ENCODE data around the gene SLC9A6. TPM values are rescaled to one million over a fixed set of nuclear protein-coding genes. Genes with fewer than 3 reads are reported as not detected.
"Not testable (repeated sequence)": the region's sequence is repeated elsewhere in the genome, so short reads cannot be mapped to it uniquely, and the experiment has no call there.

SLC9A6 gene
- total RNA-seq, 1 donor from 2014 or later: 21.4 TPM

GRCh38 chrX:136025091-136025490 is 39.9 kb downstream of the SLC9A6 start:
- ATAC-seq (no peak), DNase-seq (ENCODE audit: low spot score) (no peak)
- intact Hi-C loops (cut with DNase I): no loop called here

GRCh38 chrX:136028383-136028984 is 43.2 kb downstream of the SLC9A6 start:
- intact Hi-C loops (cut with DNase I): no loop called here
- DNase-seq (ENCODE audit: low spot score): no peak
- ATAC-seq: peak; percentile 70

GRCh38 chrX:136029766-136030165 is 44.5 kb downstream of the SLC9A6 start:
- DNase-seq (ENCODE audit: low spot score) (no peak), ATAC-seq (no peak)
- intact Hi-C loops (cut with DNase I): no loop called here

- ATAC-seq (peak; percentile 90), DNase-seq (ENCODE audit: low spot score) (peak; percentile 72)
- intact Hi-C loops (cut with DNase I): no loop called here
These were observed 45.3 kb downstream of the SLC9A6 start for GRCh38 chrX:136030303-136031191.

- no peak for DNase-seq (ENCODE audit: low spot score)
- intact Hi-C loops (cut with DNase I): no loop called here
- no peak for ATAC-seq
These were observed 46.4 kb downstream of the SLC9A6 start for GRCh38 chrX:136031626-136032025.

GRCh38 chrX:136032370-136032769 is 47.1 kb downstream of the SLC9A6 start:
- DNase-seq (ENCODE audit: low spot score) (no peak), ATAC-seq (no peak)
- intact Hi-C loops (cut with DNase I): no loop called here

- intact Hi-C loops (cut with DNase I): no loop called here
- ATAC-seq (no peak), DNase-seq (ENCODE audit: low spot score) (no peak)
These were observed 49.4 kb downstream of the SLC9A6 start for GRCh38 chrX:136034668-136035067.

- ATAC-seq: no peak
- intact Hi-C loops (cut with DNase I): no loop called here
- no peak for DNase-seq (ENCODE audit: low spot score)
These were observed 50.4 kb downstream of the SLC9A6 start for GRCh38 chrX:136035663-136036062.

- DNase-seq (ENCODE audit: low spot score): no peak
- no peak for ATAC-seq
- intact Hi-C loops (cut with DNase I): no loop called here
These were observed 54.2 kb downstream of the SLC9A6 start for GRCh38 chrX:136039485-136039884.

- no peak for DNase-seq (ENCODE audit: low spot score)
- intact Hi-C loops (cut with DNase I): loop anchor here (10.0 kb wide), 1 partner anchor 115 kb away; no protein-coding TSS in a partner anchor
- no peak for ATAC-seq
These were observed 54.7 kb downstream of the SLC9A6 start for GRCh38 chrX:136039968-136040367.

- DNase-seq (ENCODE audit: low spot score) (no peak), ATAC-seq (no peak)
- intact Hi-C loops (cut with DNase I): loop anchor here (10.0 kb wide), 1 partner anchor 113 kb away; no protein-coding TSS in a partner anchor
These were observed 56.1 kb downstream of the SLC9A6 start for GRCh38 chrX:136041254-136041812.

GRCh38 chrX:136045008-136045407 is 59.8 kb downstream of the SLC9A6 start:
- ATAC-seq: no peak
- DNase-seq (ENCODE audit: low spot score): no peak
- intact Hi-C loops (cut with DNase I): loop anchor here (10.0 kb wide), 1 partner anchor 110 kb away; no protein-coding TSS in a partner anchor

- intact Hi-C loops (cut with DNase I): loop anchor here (10.0 kb wide), 1 partner anchor 108 kb away; no protein-coding TSS in a partner anchor
- DNase-seq (ENCODE audit: low spot score): no peak
- peak; percentile 33 for ATAC-seq
These were observed 61.2 kb downstream of the SLC9A6 start for GRCh38 chrX:136046295-136047015.

- ATAC-seq: no peak
- DNase-seq (ENCODE audit: low spot score): no peak
- intact Hi-C loops (cut with DNase I): loop anchor here (10.0 kb wide), 1 partner anchor 108 kb away; no protein-coding TSS in a partner anchor
These were observed 61.9 kb downstream of the SLC9A6 start for GRCh38 chrX:136047016-136047642.

- no peak for DNase-seq (ENCODE audit: low spot score)
- ATAC-seq: peak; percentile 58
- intact Hi-C loops (cut with DNase I): loop anchor here (10.0 kb wide), 1 partner anchor 107 kb away; no protein-coding TSS in a partner anchor
These were observed 62.7 kb downstream of the SLC9A6 start for GRCh38 chrX:136047969-136048368.

GRCh38 chrX:136048446-136048845 is 63.2 kb downstream of the SLC9A6 start:
- DNase-seq (ENCODE audit: low spot score): no peak
- ATAC-seq: peak; percentile 57
- intact Hi-C loops (cut with DNase I): loop anchor here (10.0 kb wide), 1 partner anchor 106 kb away; no protein-coding TSS in a partner anchor

- intact Hi-C loops (cut with DNase I): loop anchor here (10.0 kb wide), 1 partner anchor 105 kb away; no protein-coding TSS in a partner anchor
- DNase-seq (ENCODE audit: low spot score) (no peak), ATAC-seq (no peak)
These were observed 64.4 kb downstream of the SLC9A6 start for GRCh38 chrX:136049608-136050007.

- DNase-seq (ENCODE audit: low spot score); ATAC-seq; intact Hi-C loops (cut with DNase I): not testable (repeated sequence)
These were observed 65.6 kb downstream of the SLC9A6 start for GRCh38 chrX:136050875-136051274.
